ENCODE measurements around the gene WWOX. TPM values are rescaled to one million over a fixed set of nuclear protein-coding genes. Genes with fewer than 3 reads are reported as not detected.

Gene WWOX
- total and polyA plus RNA-seq, 2 of the 13 experiments (the other 11 are each of a cell fraction or from before 2014, with no cell fraction given) = 9.1 to 37.4 TPM

GRCh38 chr16:78673884-78674283 is 574.4 kb downstream of the WWOX start:
- H3K9ac ChIP-seq (ENCODE audit: insufficient read depth, low read depth, low read length) = no peak overlapping the region
- no peak overlapping the region for H2AFZ ChIP-seq (ENCODE audit: low read length)
- no peaks in the 10 kb centered on the region for H3K9me3 ChIP-seq (ENCODE audit: low read length)
- BruUV-seq (replicated peaks) = no TSS peak
- ATAC-seq (no peak), DNase-seq (ENCODE audit: low spot score) (no peak), FAIRE-seq (peak; percentile 23)
- no peaks in the 10 kb centered on the region for H4K20me1 ChIP-seq (ENCODE audit: insufficient read depth, low read length)
- no peaks in the 10 kb centered on the region for H3K79me2 ChIP-seq (ENCODE audit: insufficient read depth, low read length)
- H3K27ac ChIP-seq (ENCODE audit: extremely low read length, insufficient read depth, low read length) = no peak overlapping the region
- peaks cover 23% of the 10 kb centered on the region for H3K4me1 ChIP-seq (ENCODE audit: insufficient read depth, low read length)
- H3K4me2 ChIP-seq (ENCODE audit: low read depth, low read length) = no peak overlapping the region
- WGBS (ENCODE audit: low lambda C conversion rate) = 88% methylated on average over 5 of the region's 5 CpGs
- in situ Hi-C loops (cut with HindIII; ENCODE audit: extremely low pct_ligation_motif_present, low pct_unique_long_range_greater_than_20kb) = no loop called here
- CTCF ChIA-PET (ENCODE audit: low intra/inter-chr PET ratio, low total read pairs) = no interaction called here
- H3K4me3 ChIP-seq (replicated peaks in 1 of 3; ENCODE audit: insufficient read depth in 1 of 3, low read depth in 2 of 3, low read length in 3 of 3) = no peak overlapping the region
- intact Hi-C loops (cut with micrococcal nuclease; ENCODE audit: unreplicated experiment) = no loop called here
- POLR2A ChIA-PET = no interaction called here
- no peaks in the 10 kb centered on the region for H3K36me3 ChIP-seq (replicated peaks in 1 of 2; ENCODE audit: control insufficient read depth in 1 of 2, insufficient read depth in 2 of 2, low read length in 2 of 2)
- TF ChIP-seq ZNF776 (CRISPR knock-in tag; IDR thresholded peaks at IDR 0.05) (no peak), EHMT2 (IDR thresholded peaks at IDR 0.05; ENCODE audit: borderline replicate concordance, low read depth, low read length) (no peak), CTCF (CRISPR knock-in tag; IDR thresholded peaks at IDR 0.05) (no peak), JUN (CRISPR knock-in tag; IDR thresholded peaks at IDR 0.05) (no peak), GLMP (CRISPR knock-in tag; IDR thresholded peaks at IDR 0.05; ENCODE audit: borderline replicate concordance) (no peak), ZNF644 (CRISPR knock-in tag; IDR thresholded peaks at IDR 0.05; ENCODE audit: low read depth) (no peak), ZHX1 (CRISPR knock-in tag; IDR thresholded peaks at IDR 0.05; ENCODE audit: low read depth) (no peak)
- no peaks in the 10 kb centered on the region for H3K27me3 ChIP-seq (ENCODE audit: control insufficient read depth in 1 of 2, insufficient read depth in 2 of 2, low read length in 2 of 2)
